ENCODE data around the gene ZXDB. TPM values are rescaled to one million over a fixed set of nuclear protein-coding genes. Genes with fewer than 3 reads are reported as not detected.
"Not testable (repeated sequence)": the region's sequence is repeated elsewhere in the genome, so short reads cannot be mapped to it uniquely, and the experiment has no call there.

The ZXDB gene
- total RNA-seq, 6 experiments from 2014 or later, result 5.0 to 6.1 (median 5.8) TPM

DNA sequence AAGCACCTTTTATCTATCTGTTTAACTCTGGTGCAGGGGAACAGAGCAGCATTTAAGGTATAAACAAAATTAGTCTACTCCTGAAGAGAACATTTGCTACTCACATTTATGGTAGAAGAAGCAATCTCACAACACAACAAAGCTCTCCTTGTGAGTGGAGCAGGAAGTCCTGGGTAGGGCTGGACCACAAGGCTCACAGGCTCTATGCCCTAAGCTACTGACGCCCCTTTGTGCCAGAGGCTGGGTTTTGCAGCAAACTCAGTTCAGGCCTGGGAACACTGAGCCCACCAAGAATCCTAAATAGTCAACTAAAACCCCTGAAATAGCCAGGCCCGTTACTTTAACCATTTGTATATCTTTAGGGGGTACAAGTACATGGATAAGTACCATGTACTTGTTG lies 4.7 kb upstream of the ZXDB start:
- TF ChIP-seq, protein P1, sequence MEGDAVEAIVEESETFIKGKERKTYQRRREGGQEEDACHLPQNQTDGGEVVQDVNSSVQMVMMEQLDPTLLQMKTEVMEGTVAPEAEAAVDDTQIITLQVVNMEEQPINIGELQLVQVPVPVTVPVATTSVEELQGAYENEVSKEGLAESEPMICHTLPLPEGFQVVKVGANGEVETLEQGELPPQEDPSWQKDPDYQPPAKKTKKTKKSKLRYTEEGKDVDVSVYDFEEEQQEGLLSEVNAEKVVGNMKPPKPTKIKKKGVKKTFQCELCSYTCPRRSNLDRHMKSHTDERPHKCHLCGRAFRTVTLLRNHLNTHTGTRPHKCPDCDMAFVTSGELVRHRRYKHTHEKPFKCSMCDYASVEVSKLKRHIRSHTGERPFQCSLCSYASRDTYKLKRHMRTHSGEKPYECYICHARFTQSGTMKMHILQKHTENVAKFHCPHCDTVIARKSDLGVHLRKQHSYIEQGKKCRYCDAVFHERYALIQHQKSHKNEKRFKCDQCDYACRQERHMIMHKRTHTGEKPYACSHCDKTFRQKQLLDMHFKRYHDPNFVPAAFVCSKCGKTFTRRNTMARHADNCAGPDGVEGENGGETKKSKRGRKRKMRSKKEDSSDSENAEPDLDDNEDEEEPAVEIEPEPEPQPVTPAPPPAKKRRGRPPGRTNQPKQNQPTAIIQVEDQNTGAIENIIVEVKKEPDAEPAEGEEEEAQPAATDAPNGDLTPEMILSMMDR (IDR thresholded peaks at IDR 0.05), result no peak
- no peak overlapping the region for H3K4me3 Mint-ChIP-seq
- no peaks in the 10 kb centered on the region for H3K36me3 Mint-ChIP-seq (ENCODE audit: low read depth)
- H3K9me3 Mint-ChIP-seq, result no peaks in the 10 kb centered on the region
- H3K4me1 Mint-ChIP-seq (ENCODE audit: low read depth), result peaks cover 10% of the 10 kb centered on the region
- peaks cover 3% of the 10 kb centered on the region; the same call in 1 of the 2 replicates for H3K27me3 Mint-ChIP-seq (ENCODE audit: insufficient read depth)
- DNase-seq, result no peak
- H3K27ac Mint-ChIP-seq, result no peak overlapping the region

DNA sequence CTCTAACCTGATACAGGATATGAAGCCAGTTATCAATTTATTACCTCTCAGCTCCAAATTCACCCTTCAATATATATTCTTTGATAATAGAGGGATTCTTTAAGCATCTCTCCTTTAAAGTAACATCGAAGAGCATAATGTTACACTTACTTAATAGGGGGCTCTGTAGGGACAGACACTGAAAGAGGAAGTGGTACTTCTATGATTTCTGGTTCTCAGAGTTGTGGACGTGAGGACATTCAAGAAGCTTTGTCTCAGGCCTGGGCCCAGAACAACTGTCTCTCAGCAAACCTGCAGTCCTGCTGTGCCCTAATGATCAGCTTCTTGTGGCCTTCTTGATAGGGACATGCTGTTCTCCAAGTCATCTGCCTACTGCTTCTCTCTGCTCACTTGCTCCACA lies 4.2 kb upstream of the ZXDB start:
- peaks cover 3% of the 10 kb centered on the region; the same call in 1 of the 2 replicates for H3K27me3 Mint-ChIP-seq (ENCODE audit: insufficient read depth)
- no peak overlapping the region for H3K27ac Mint-ChIP-seq
- H3K4me3 Mint-ChIP-seq, result no peak overlapping the region
- H3K4me1 Mint-ChIP-seq (ENCODE audit: low read depth), result peaks cover 10% of the 10 kb centered on the region
- DNase-seq, result no peak
- no peaks in the 10 kb centered on the region for H3K36me3 Mint-ChIP-seq (ENCODE audit: low read depth)
- H3K9me3 Mint-ChIP-seq, result no peaks in the 10 kb centered on the region
- TF ChIP-seq, protein P1 (IDR thresholded peaks at IDR 0.05), result no peak

DNA sequence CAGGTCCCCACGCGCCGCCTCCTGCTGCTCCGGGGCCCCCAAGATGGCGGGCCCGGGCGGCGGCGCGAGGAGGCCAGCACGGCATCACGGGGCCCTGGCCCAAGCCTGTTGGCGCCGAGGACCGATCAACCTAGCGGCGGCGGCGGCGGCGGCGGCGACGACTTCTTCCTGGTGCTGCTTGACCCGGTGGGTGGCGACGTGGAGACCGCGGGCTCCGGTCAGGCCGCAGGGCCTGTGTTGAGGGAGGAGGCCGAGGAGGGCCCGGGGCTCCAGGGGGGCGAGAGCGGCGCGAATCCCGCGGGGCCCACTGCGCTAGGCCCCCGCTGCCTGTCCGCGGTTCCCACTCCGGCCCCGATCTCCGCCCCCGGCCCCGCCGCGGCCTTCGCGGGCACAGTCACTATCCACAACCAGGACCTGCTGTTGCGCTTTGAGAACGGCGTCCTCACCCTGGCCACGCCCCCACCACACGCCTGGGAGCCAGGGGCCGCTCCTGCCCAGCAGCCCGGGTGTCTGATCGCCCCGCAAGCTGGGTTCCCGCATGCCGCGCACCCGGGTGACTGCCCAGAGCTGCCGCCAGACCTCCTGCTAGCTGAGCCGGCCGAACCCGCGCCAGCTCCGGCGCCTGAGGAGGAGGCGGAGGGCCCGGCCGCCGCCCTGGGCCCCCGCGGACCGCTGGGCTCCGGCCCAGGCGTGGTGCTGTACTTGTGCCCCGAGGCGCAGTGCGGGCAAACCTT lies 516 bp downstream of the ZXDB start:
- peak overlapping the region; percentile 57 for H3K4me3 Mint-ChIP-seq
- H3K4me1 Mint-ChIP-seq (ENCODE audit: low read depth), result peaks cover 41% of the 10 kb centered on the region
- not testable (repeated sequence) for H3K9me3 Mint-ChIP-seq; H3K27me3 Mint-ChIP-seq (ENCODE audit: insufficient read depth); H3K36me3 Mint-ChIP-seq (ENCODE audit: low read depth)
- TF ChIP-seq, protein P1 (IDR thresholded peaks at IDR 0.05), result peak; percentile 20; the same call in 1 of the 2 replicates
- peak overlapping the region; percentile 38; the same call in 1 of the 2 replicates for H3K27ac Mint-ChIP-seq
- DNase-seq, result peak; percentile 3

DNA sequence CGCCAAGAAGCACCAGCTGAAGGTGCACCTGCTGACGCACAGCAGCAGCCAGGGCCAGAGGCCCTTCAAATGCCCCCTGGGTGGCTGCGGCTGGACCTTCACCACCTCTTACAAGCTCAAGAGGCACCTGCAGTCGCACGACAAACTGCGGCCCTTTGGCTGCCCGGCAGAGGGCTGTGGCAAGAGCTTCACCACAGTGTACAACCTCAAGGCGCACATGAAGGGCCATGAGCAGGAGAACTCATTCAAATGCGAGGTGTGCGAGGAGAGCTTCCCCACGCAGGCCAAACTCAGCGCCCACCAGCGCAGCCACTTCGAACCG lies 1.0 kb downstream of the ZXDB start:
- DNase-seq, result peak; percentile 12
- not testable (repeated sequence) for H3K27ac Mint-ChIP-seq; H3K36me3 Mint-ChIP-seq (ENCODE audit: low read depth); H3K9me3 Mint-ChIP-seq; H3K27me3 Mint-ChIP-seq (ENCODE audit: insufficient read depth)
- H3K4me1 Mint-ChIP-seq (ENCODE audit: low read depth), result peaks cover 45% of the 10 kb centered on the region
- H3K4me3 Mint-ChIP-seq, result peak overlapping the region; percentile 53; the same call in 1 of the 2 replicates

DNA sequence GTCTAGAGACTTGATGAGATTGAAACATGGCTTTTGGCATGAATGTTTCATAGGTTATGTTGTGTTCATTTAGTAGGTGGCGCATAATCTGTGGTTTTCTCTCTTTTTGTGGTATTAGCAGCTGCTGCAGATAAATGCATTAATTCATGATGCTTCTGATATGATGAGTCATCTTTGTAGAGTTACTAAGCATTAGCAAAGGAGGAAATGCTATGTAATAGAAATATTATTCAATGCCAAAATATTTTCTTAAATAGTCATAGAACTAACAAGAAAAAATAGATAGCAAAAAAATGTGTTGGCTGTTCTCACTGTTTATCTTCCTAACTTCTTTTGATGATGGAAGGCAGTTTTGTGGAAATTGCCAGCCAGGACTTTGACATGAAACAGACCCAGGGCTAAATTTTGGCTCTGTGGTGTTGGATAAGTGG lies 3.6 kb downstream of the ZXDB start:
- no peaks in the 10 kb centered on the region for H3K9me3 Mint-ChIP-seq
- DNase-seq, result peak; percentile 66
- TF ChIP-seq, protein P1 (IDR thresholded peaks at IDR 0.05), result no peak
- H3K4me3 Mint-ChIP-seq, result peak overlapping the region; percentile 80
- H3K27ac Mint-ChIP-seq, result peak overlapping the region; percentile 82
- no peaks in the 10 kb centered on the region for H3K27me3 Mint-ChIP-seq (ENCODE audit: insufficient read depth)
- H3K36me3 Mint-ChIP-seq (ENCODE audit: low read depth), result peaks cover 14% of the 10 kb centered on the region; the same call in 1 of the 2 replicates
- H3K4me1 Mint-ChIP-seq (ENCODE audit: low read depth), result peaks cover 52% of the 10 kb centered on the region

DNA sequence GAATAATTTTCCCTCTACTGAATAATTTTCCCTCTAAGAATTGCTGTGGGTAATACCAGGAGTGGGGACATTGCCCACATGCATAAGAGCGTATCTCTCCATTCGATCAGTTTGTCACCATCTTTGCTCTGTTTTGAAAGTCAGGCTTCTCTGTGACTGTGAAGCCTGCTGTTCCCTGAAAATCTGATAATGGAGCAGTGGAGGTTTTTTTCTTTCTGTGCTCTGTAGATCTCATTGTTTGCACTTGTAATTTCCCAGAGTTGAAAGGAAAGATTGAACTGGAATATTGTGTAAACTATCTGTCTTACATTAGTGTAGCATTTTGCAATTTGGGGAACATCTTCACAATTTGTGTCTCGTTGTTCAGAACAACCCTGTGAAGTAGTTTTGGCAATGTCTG lies 4.3 kb downstream of the ZXDB start:
- Mint-ChIP-seq H3K4me1 (ENCODE audit: low read depth) (peaks cover 45% of the 10 kb centered on the region), H3K27me3 (ENCODE audit: insufficient read depth) (no peaks in the 10 kb centered on the region), H3K4me3 (peak overlapping the region; percentile 80), H3K9me3 (no peaks in the 10 kb centered on the region), H3K36me3 (ENCODE audit: low read depth) (peaks cover 14% of the 10 kb centered on the region; the same call in 1 of the 2 replicates), H3K27ac (peak overlapping the region; percentile 82)
- TF ChIP-seq, protein P1 (IDR thresholded peaks at IDR 0.05), result no peak
- DNase-seq, result no peak

Measured in HFFc6 (cell line).